OCI-LY7 (cell line): ENCODE results near the gene XG.

Experiments
- CTCF ChIP-seq: fragments of 200-600 bp; sonication (generic); conservative IDR thresholded peaks from 2 replicates; pipeline ENCODE4 v1.5.1; 2014; ENCODE audit warnings: mild to moderate bottlenecking, antibody characterized with exemption, low read length, moderate library complexity, mixed read lengths
- EZH2phosphoT487 ChIP-seq: fragments of 200-600 bp; sonication (generic); IDR thresholded peaks from 2 replicates; pipeline ENCODE4 v1.6.1; 2018; ENCODE audit warnings: low read depth, borderline replicate concordance, mild to moderate bottlenecking, mixed run types, antibody characterized with exemption, low read length, moderate library complexity, mixed read lengths

- TF ChIP-seq CTCF: no peak
- no peak for TF ChIP-seq EZH2phosphoT487
These were observed 49.4 kb downstream of the XG start for GRCh38 chrX:2801223-2801622.
